GM21526 (cell line): ENCODE results near the gene SLC5A1.
"Not testable (repeated sequence)": the region's sequence is repeated elsewhere in the genome, so short reads cannot be mapped to it uniquely, and the experiment has no call there.

ENCODE experiments used
- ATAC-seq: cut with Tn5 transposase; IDR thresholded peaks from one replicate; pipeline ENCODE4 v1.9.1; 2021; ENCODE audit warnings: moderate library complexity; ENCODE audit not compliant: unreplicated experiment, low FRiP score

SLC5A1 gene

GRCh38 chr22:32142600-32142999 is 99.5 kb downstream of the SLC5A1 start:
- ATAC-seq, result no peak

GRCh38 chr22:32144496-32145274 is 101.6 kb downstream of the SLC5A1 start:
- no peak for ATAC-seq

GRCh38 chr22:32147128-32147527 is 104.1 kb downstream of the SLC5A1 start:
- ATAC-seq, result not testable (repeated sequence)

GRCh38 chr22:32148372-32148771 is 105.3 kb downstream of the SLC5A1 start:
- ATAC-seq, result not testable (repeated sequence)

DNA sequence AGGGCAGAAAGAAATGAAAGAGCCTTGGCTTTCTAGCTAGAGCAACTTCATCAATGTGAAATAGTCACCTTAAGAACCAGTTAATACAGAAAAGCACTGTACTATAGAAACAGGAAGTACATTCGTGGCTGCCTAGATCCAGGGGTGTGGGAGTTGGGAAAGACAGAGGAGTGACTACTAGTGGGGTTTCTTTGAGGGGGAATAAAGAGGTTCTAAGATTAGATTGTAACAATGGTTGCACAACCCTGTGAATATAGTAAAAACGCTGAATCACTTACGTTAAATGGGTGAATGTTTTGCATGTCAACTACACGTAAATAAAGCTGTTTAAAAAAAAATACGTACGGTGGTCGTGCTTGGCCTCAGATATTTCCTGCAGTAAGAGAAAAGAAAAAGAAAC is 107.6 kb downstream of the SLC5A1 start:
- not testable (repeated sequence) for ATAC-seq

- not testable (repeated sequence) for ATAC-seq
Observed at GRCh38 chr22:32151641-32152040, 108.6 kb downstream of the SLC5A1 start.

DNA sequence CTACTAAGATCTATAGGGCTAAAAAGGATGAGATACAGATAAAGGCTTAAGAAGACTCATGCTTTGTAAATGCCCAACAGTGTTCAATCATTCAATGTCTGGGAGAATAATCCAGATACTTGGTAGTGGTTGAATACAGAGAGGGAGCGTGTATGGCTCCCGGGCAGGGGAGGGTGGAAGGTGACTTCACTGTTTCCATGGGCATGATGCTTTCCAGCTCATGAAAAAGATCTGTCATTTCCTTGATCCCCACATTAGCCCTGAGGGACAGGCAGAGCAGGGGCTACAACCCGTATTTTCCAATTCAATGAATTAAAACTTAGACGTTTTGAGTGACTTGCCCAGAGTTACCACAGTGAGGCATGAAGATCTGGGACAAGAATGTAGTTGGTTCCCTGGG is 111.7 kb downstream of the SLC5A1 start:
- not testable (repeated sequence) for ATAC-seq

DNA sequence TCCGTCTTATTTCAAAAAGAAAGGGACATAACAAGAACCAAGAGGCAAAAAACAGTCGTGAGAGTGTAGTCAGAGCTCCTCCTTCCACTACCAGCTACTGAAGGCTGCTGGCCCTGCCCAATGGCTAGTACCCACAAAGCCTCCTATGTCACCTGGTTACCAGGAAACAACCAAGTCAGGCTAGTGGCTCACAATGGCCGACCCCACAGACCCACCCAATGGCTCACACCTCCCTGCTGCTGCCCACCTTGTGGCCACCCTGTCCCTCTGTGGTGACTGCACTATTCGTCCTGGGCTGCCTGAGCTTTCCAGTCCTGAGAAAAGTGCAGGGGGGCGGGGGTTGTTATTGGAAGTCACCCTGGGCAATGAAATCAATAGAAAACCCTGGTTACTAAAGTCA is 114.6 kb downstream of the SLC5A1 start:
- ATAC-seq, result not testable (repeated sequence)

DNA sequence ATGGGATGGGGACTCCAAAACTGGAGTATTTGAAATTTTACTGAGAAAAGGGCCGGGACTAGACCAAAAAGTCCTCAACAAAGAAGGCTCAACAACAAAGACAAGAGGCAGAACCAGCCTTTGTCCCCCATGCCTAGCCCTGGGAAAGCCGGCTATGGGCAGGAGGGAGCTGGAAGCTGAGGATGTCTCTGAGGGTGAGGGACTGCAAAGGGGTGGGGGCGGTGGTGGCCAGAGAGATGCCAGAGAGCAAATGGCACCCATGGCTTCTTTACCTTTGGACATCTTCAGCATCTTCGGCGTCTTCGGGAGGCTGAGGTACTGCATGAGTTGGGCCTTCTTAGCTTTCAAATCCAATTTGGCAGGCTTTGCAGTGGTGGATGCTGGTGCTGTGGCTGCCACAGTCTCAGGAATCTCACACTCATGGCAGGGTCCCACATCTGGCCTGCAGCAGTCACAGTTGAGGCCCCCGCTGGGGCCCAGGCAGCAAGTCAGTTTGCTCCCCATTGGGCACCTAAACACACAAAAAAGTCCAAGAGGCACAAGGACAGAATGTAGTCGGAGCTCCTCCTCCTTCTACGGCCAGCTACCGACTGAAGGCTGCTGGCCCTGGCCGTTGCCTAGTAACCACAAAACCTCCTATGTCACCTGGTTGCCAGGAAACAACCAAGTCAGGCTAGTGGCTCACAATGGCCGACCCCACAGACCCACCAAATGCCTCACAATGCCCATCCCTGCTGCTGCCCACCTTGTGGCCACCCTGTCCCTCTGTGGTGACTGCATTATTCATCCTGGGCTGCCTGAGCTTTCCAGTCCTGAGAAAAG is 115.9 kb downstream of the SLC5A1 start, which contains the start of gene C22orf42:
C22orf42 (minus strand) TSS at position 592 of the 822 bp plus-strand sequence; CDS start at position 504, 88 bp downstream.
- no peak for ATAC-seq

DNA sequence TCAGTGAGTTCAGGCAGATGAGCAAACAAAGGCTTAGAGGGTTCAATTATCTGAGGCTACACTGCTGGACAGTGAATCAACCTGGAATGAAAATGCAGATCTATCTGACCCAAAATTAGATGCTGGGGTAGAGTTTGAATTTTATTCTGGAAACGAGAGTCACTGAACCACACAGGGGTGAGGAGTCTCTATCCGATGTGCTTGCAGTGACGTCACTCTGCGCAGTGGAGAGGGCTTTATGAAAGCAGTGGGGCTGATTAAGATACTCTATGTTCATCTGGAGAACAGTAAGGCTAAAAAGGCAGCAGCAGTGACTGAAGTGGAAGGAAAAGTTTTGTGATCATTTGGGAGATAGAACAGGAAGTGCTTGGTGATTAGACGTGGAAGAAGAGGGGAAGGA is 117.3 kb downstream of the SLC5A1 start:
- ATAC-seq, result not testable (repeated sequence)
